B cell (primary cell): ENCODE measurements around the gene TWIST2.

Source experiments
- CTCF ChIP-seq: fragments of 200-600 bp; IDR thresholded peaks from one replicate; pipeline ENCODE4 v1.8.0; 2022; ENCODE audit warnings: antibody characterized with exemption, mild to moderate bottlenecking
- EZH2 ChIP-seq: IDR thresholded peaks from 2 replicates; pipeline ENCODE4 v1.6.1; 2012; ENCODE audit warnings: borderline replicate concordance, low read depth, mild to moderate bottlenecking, moderate library complexity, low read length; ENCODE audit not compliant: insufficient read depth, poor library complexity, severe bottlenecking

- TF ChIP-seq CTCF = no peak
- TF ChIP-seq EZH2 = no peak
Observed at GRCh38 chr2:238856713-238857567, 9.1 kb downstream of the TWIST2 start.
